ENCODE measurements around the gene OR52E6. TPM values are rescaled to one million over a fixed set of nuclear protein-coding genes. Genes with fewer than 3 reads are reported as not detected.

The OR52E6 gene
- total RNA-seq, 4 donors from 2014 or later = not detected

Other genes starting within 250 kb of the OR52E6 start
- 1 to 10 TPM; 1.6 to 5.6 (median 2.1) TPM for gene TRIM6, start 245.3 kb downstream of the OR52E6 start, total RNA-seq
- 1 to 10 TPM; 3.8 to 9.2 (median 4.5) TPM for gene TRIM34, start 216.9 kb downstream of the OR52E6 start, total RNA-seq
- 10 to 100 TPM in 3 of 4 donors, 1 to 10 TPM in 1; 8.9 to 21.4 (median 14.9) TPM for gene TRIM5, start 156.8 kb downstream of the OR52E6 start, total RNA-seq
- gene TRIM22, start 152.1 kb downstream of the OR52E6 start, total RNA-seq = 10 to 100 TPM; 31.6 to 50.4 (median 32.1) TPM
- gene OR56B1, start 105.4 kb downstream of the OR52E6 start, total RNA-seq = under 1 TPM in 2 of 4 donors, not detected in 2; 0.13 to 0.19 TPM
- under 1 TPM in 1 of 4 donors, not detected in 3; 0.40 TPM for gene OR52N4, start 87.7 kb downstream of the OR52E6 start, total RNA-seq
- under 1 TPM in 1 of 4 donors, not detected in 3; 0.67 TPM for gene OR52N5, start 58.5 kb downstream of the OR52E6 start, total RNA-seq
- gene OR52N1, start 50.6 kb downstream of the OR52E6 start, total RNA-seq = under 1 TPM in 1 of 4 donors, not detected in 3; 0.13 TPM
- not detected for gene OR52N2, start 33.0 kb downstream of the OR52E6 start, total RNA-seq
- not detected for gene OR52E8, start 15.8 kb upstream of the OR52E6 start, total RNA-seq
- gene OR52E4, start 38.7 kb upstream of the OR52E6 start, total RNA-seq = not detected
- not detected for gene OR52E5, start 51.3 kb upstream of the OR52E6 start, total RNA-seq
- gene OR56A3, start 100.4 kb upstream of the OR52E6 start, total RNA-seq = not detected
- not detected for gene OR56A5, start 126.6 kb upstream of the OR52E6 start, total RNA-seq
- gene OR52L1, start 145.1 kb upstream of the OR52E6 start, total RNA-seq = not detected
- not detected for gene OR56A4, start 165.0 kb upstream of the OR52E6 start, total RNA-seq
- under 1 TPM in 1 of 4 donors, not detected in 3; 0.23 TPM for gene OR56A1, start 188.9 kb upstream of the OR52E6 start, total RNA-seq